HG02610 (cell line): ENCODE results near the gene C1orf50.
"Not testable (repeated sequence)": the region's sequence is repeated elsewhere in the genome, so short reads cannot be mapped to it uniquely, and the experiment has no call there.

Experiments used
- ATAC-seq: cut with Tn5 transposase; IDR thresholded peaks from one replicate; pipeline ENCODE4 v1.9.1; 2021; ENCODE audit warnings: mild to moderate bottlenecking, moderate library complexity; ENCODE audit not compliant: unreplicated experiment

C1orf50 gene

GRCh38 chr1:42739753-42740700 lies 27.0 kb upstream of the C1orf50 start, which contains the start of gene CLDN19:
Gene CLDN19 (minus strand): TSS chr1:42740236. CDS start chr1:42740063, 173 bp downstream.
- ATAC-seq: no peak

DNA sequence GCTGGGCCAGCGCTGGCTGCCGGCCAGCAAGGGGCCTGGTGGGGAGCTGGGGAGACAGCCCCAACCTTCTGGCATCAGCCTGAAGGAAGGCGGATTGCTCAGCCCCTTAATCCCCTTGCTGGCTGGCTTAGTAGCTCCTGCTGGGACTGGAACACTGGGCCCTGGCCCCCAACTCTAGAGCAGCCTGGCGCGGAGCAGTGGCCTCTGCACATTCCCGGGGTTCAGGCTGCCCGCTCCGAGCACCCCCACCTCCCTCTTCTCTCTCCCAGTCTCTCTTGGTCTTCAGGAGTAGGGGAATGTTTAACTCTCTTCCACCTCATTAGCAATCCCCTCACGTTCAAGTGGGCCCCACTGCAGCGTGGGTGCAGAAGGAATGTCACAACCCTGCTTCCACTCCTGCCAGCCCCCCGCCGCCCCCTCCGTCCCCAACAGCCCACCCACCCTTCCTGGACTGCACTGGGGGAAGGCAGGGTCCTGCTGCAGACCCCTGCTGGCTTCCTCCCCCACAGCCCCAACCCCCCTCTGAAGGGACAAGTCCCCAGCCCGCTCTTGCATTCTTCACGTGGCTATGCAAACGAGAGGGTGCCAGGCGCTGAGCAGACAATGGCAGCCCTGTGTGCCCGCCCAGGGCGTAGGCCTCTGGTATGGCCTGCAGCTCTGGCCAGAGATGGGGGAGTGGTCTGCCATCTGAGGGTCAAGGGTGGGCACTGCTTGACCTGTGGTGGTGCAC lies 26.0 kb upstream of the C1orf50 start:
- ATAC-seq: no peak

DNA sequence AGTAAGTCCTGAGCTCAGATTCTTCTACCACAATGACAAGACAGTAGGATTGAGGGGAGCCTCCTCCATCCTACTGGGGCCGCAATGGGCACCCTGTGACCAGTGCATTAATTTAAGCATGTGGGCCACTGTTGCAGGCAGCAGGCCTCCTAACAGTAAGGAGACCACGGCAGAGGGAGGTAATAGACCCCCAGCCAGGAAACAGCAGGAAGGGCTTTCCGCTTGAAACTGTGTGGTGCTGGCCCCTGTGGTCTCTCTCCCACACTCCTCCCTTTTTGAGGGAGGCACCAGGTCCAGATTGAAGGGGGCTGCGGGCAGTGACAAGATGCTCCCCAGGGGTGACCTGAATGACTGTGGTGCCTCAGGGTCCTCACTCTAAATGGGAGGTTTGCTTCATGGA lies 25.3 kb upstream of the C1orf50 start:
- no peak for ATAC-seq

DNA sequence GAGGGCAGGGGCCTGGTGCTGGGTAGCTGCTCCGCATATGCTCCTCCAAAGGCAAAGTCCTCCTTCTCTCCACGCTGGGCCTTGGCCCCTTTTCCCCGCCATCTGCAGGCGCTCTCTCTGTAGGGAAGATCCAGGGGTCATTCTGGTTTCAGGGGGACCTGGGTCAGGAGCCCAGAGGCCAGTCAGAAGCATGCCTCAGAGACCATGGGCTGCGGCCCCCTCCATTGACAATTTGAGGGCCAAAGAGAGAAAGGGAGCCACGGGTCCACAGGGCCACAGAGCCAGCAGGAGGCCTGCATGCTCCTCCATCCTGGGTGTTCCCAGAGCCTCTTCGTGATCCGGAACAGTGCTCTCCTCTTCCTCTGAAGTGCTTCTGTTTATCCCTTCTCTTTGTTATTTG lies 24.9 kb upstream of the C1orf50 start:
- no peak for ATAC-seq

DNA sequence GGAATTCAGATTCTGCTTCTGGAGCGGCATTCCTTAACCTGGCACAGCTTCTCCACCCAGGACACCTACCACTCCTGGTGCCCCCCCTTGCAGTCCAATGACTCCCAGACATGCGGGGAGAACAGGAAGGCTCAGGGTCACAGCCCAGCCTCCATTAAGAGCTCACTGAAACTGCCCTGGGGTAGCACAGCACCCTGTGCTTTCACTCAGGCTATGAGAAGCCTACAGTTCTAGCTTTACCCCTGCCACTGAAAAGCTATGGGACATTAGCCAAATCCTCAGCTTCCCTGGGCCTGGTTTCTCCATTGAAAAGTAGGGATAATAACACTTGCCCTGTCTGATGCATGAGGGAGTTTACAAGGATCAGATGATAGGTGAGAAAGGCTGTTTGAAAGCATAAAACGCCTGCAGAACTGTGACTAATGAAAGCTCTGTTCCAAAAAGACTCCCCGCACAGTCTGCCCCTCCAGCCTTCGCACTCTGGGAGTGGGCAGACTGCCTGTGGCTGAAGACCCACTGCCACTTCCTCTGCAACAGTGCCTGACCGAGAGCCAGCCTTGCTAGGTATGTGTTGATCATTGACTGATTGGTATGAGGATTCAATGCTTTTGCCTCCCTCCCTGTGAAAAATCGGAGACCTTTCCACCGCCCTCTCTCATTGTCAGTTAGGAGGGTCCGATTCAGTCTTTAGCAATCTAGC lies 24.3 kb upstream of the C1orf50 start:
- ATAC-seq: no peak

DNA sequence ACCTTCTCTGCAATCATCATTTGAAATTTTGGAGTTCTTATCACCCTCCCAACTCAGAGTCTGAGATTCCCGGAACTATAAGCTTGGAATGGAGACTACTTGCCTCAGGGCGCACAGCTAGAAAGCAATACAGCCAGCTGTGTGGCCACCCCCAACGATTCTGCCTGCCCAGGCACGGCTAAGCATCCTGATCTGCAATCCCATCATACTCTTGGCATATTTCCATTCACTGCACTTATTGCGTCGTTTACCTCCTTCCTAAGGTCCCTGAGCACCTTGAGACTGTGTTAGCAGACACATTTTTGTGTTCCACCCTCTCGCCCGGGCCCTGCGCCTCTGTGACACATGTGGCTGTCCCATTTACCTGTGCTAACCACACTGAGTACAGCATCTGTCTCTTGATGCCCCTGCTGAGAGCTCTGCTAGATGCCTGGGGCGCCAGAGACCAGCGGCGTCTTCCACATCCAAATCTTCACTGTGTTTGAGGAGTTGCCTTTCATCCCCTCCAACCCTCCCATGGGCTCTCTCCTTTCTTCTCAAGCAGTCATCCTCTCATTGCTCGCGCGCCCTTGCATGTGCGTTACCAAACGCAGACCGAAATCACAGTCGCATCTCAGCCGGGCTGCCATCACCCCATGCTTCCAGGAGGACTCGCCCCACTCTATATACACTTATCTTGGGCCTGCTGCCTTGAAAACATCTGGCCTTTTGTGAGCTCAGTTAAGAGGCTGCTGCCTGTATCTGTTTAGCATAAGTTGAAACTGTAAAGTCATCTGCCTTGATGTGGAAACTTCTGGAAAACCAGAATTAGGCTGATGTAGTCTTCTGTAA lies 23.5 kb upstream of the C1orf50 start:
- no peak for ATAC-seq

- no peak for ATAC-seq
These were observed 23.0 kb upstream of the C1orf50 start for GRCh38 chr1:42744148-42744413.

- no peak for ATAC-seq
These were observed 21.2 kb upstream of the C1orf50 start for GRCh38 chr1:42745851-42746250.

DNA sequence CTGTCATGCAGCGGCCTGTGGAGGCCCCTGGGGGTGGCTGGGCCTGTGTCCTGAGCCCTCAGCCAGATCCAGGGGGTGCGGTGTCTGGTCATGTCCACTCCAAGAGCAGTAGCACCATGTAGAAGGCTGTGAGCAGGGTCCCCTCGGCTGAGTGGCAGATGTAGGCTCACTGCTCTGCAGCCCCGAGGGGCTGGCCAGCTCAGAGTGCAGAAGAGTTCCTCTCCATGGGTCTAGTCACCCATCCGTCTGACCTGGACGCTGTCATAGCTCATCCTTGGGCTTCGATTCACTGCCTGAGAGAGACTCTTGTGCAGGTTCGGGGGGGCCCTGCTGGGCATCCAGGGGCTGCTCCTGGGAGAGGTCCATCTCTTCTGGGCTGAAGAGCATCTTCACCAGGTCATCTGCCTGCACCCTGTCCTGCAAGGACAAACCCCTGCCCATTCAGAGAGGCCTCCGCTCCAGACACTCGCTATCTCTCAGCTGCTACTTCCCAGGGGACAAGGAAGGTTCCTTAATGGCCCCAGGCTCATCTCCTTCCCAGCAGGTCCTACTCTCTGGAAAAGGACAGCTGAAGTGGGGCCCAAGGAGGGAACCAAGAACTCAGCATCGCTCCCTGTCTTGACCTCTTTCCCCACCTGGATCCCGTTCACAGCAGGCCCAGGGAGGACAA lies 20.5 kb upstream of the C1orf50 start:
- no peak for ATAC-seq

DNA sequence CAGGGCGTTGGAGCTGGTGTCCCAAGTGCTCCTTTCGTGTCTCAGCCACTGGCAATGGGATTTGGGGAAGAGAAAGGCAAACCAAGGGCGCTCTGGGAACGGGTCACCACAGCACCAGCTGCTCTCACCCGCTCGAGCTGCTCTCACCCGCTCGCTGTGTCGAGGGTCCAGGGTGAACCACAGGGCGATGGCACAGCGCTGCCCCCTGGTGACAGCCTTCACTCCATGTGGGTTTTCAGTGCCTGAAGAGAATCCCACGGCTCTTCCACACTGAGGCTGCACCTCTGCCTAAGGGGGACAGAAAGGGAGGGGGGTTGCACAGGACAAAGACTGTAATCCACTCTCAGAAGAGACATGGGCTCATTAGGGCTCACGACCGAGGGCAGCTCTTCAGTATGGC lies 19.9 kb upstream of the C1orf50 start:
- ATAC-seq: no peak

DNA sequence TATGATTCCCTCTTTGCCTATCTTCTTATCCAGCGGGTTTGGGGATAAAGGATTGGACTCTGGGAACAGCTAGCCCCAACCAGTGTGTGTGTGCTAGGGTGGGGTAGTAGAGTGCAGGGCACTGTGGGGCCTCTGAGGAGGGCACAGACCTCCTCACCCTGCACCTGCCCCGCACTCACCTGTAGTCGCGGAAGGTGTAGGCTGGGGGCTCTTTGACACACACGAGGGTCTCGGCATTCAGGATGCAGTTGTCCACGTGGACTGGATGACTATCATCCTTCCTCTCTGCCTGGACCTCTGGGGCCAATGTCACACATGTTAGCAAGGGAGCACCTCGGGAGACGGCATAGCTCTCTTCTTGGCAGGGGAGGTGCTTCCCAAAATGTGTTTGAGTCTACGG lies 19.0 kb upstream of the C1orf50 start:
- no peak for ATAC-seq

DNA sequence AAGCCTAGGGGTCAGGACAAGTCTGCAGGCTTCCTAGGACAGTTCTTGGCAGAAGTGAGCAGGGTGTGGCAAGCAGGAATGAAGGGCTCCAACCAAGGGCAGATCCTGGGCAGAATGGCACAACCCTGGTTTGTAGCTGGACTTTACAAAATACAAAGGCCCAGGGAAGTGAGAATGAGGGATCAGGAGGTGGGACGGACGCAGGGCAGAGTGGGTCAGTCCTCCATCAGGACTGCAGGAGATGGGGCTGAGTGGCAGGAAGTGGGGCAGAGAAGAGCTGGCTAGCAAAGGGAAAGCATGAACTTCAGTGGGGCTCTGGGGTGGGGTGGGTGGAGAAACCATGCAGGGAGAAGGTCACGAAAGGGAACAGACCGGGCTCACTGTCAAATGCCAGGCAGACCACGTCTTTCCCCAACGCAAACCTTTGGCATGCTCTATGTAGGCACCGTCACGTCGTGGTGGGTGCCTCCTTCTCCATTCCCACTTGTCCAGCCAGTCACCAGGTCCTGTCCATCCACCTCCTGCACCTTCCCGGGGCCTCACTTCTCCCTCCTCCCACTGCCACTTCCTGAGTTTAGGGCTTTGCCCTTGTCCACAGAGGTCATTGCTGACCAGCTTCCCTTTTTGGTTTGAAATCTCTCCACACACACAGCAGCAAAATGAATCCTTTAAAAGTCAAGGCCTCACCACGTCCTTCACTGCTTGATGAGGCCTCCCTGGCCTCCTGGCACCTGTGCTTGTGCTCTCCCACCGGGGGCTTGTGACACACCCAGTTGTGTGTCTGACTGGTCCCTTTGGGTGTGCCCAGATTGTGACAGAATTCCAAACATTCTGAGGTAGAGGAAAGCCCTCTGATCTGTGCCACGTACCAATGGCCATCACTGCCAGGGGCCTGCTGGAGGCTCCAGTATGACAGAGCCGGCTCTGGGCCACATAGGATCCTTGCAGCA lies 18.3 kb upstream of the C1orf50 start:
- ATAC-seq: no peak

DNA sequence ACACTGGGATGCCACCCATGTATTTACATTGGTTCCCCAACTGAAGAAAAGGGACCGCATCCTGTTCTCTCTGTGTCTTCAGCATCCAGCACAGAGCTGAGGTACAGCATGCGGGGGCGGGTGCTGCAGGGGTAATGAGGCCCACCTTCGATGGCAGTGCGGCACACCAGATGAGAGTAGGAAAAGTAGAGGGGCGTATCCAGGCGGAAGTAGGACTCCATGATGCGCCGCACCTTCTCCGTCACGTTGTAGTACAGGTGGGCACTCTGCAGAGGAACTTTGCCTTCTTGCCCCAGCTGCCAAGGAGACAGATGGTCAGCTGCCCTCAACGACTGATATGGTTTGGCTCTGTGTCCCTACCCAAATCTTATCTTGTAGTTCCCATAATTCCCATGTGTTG lies 17.0 kb upstream of the C1orf50 start:
- ATAC-seq: no peak

DNA sequence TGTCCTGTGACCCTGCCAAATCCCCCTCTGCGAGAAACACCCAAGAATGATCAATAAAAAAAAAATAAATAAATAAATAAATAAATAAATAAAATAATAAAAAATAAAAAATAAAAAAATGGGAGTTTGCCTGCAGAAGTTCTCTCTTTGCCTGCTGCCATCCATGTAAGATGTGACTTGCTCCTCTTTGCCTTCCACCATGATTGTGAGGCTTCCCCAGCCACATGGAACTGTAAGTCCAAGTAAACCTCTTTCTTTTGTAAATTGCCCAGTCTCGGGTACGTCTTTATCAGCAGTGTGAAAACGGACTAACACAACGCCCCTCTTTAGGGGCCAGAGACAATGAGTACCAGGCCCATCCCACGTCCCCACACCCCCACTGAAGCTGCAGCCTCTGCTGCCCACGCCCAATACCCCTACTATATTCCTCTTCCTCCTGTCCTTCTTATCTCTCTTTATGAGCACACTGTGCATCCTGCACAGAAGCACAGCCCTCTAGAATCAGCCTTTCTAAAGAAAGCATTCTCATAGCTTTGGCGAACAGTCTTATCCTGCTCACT lies 15.5 kb upstream of the C1orf50 start:
- not testable (repeated sequence) for ATAC-seq

GRCh38 chr1:42752284-42752683 lies 14.8 kb upstream of the C1orf50 start:
- no peak for ATAC-seq

GRCh38 chr1:42753070-42753469 lies 14.0 kb upstream of the C1orf50 start:
- ATAC-seq: no peak

- no peak for ATAC-seq
These were observed 9.8 kb upstream of the C1orf50 start for GRCh38 chr1:42756956-42757891.

- ATAC-seq: no peak
These were observed 9.2 kb upstream of the C1orf50 start for GRCh38 chr1:42757892-42758275.
